ENCODE measurements around the gene UTS2.

UTS2 gene

DNA sequence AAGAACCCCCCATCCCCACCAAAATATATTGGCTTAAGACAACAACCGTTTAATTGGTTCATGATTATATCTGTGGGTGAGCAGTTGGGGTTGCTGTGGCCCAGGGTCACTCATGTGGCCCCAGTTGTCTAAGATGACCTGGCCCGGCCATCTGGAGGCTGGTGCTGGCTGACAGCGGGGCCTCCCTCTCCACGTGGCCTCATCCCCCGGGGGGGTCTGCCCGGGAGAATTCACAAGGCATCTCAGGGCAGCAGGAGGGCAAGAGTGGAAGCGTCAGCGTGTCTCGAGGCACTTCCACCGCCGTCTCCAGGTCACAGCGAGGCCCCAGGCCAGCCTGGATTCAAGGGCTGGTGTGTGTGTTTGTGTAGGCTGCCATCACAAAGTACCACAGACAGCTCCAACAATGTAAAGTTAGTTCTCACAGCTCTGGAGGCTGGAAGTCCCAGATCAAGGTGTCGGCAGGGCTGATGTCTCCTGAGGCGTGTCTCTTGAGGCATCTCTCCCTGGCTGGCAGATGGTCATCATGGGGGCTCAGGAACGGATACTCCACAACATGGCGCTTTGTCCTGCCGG is 11.0 kb upstream of the UTS2 start:
- in situ Hi-C loops (cut with MboI; ENCODE audit: low sequenced_read_pairs) = no loop called here

DNA sequence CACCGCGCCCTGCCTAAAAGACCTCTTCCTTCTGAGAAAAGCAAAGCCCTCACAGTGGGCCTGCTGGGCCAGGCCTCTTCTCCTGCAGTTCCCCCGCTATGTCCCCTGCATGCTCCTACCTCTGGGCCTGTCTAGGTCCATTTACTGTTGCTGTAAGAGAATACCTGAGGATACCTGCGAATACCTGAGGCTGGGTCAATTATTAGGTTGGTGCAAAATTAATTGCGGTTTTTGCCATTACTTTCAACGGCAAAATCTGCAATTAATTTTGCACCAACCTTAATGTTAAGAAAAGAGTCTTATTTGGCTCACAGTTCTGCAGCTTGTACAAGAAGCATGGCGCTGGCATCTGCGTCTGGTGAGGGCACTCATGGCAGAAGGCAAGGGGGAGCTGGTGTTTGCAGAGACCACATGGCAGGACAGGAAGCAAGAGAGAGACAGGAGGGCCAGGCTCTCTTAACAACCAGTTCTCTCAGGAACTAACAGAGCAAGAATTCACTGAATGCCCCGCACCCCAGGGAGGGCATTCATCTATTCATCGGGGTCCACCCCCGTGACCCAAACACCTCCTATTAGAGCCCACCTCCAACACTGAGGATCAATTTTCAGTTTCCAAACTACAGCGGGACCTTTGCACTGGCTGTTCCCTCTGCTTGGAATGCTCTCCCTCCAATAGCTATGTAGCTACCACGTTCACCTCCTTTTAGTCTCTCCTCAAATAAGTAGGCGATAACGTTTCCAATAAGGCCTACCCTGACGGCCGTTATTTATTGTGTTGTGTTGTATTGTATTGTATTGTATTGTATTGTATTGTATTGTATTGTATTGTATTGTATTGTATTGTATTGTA is 9.6 kb upstream of the UTS2 start:
- in situ Hi-C loops (cut with MboI; ENCODE audit: low sequenced_read_pairs) = no loop called here

DNA sequence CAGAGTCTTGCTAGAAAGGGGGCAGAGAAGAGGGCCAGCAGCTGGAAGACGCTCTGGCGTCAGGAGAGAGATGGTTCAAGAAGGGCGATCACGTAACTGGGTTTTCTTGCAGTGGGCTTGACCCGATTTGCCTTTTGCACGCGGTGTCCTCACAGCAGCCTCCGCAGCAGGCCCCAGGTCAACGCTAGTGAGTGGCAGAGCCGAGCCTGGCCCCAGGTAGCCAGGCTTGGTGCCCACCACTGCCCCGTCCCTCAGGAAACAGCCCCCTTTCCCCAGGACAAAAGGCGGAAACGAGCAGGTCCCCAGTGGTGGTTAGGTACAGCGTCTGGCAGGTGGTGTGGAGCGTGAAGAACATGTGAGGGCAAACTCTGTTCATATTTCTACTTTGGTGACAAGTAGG is 8.6 kb upstream of the UTS2 start:
- in situ Hi-C loops (cut with MboI; ENCODE audit: low sequenced_read_pairs) = no loop called here

DNA sequence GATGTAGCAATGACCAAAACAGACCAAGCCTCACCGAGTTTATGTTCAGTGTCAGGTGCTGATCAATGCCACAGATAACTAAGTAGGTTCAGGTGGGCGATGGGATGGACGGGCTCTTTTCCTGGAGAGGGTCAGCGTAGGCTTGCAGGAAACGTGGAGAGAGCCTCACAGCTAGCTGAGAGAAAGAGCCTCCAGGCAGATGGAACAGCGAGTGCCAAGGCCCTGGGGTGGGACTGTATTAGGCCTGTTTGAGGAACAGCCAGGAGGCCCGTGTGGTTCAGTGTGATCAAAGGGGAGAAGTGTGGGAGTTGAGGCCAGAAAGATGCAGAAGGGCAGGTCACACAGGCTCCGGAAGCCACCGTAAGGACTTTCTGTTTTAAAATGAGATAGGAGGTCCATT is 7.3 kb upstream of the UTS2 start:
- in situ Hi-C loops (cut with MboI; ENCODE audit: low sequenced_read_pairs) = no loop called here

DNA sequence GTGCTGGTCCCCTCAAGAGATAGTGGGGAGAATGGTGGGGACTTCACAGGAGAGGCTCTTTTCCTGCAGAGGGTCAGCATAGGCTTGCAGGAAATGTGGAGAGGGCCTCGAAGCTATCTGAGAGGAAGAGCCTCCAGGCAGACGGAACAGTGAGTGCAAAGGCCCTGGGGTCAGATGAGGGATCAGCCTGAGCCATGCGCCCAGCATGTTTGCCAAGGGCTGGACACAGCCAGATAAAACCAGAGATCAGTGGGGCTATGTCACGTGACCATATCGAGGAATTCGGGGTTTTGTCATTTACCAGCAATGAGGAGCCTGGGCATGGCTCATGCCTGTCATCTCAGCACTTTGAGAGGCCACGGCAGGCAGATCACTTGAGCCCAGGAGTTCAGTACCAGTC is 6.5 kb upstream of the UTS2 start:
- in situ Hi-C loops (cut with MboI; ENCODE audit: low sequenced_read_pairs) = no loop called here

DNA sequence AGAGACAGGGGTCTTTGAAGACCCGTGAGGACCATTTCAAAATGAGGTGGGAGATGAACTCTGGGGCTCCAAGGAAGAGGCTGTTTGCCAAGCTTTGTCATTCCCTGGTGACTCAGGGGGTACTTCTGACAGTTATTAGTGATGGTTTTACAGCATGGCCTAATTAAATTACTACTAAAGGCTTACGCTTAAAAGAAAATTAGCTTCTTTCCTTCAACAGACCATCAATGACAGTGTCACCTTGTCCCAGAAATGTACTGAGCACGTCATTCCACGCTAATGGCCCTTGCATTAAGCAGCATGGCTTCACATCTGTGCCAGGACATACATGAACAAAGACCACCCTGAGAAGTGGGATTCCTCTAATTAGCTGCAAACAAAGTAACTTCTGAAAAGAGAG is 5.1 kb upstream of the UTS2 start:
- in situ Hi-C loops (cut with MboI; ENCODE audit: low sequenced_read_pairs) = no loop called here

DNA sequence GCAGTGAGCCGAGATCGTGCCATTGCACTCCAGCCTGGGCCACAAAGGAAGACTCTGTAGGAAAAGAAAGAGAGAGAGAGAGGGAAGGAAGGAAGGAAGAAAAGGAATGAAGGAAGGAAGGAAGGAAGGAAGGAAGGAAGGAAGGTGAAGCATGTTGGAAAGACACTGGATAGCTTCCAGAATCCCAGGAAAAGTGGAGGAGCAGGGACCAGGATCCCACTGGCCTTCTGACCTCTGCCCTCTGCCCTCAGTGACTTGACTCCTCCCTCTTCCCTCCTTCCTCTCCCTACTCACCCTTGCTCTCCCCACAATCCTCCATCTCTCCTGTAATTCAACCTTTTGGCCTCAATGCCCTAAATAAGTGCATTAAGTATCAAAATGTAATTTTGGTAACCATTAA is 4.1 kb upstream of the UTS2 start:
- in situ Hi-C loops (cut with MboI; ENCODE audit: low sequenced_read_pairs) = no loop called here

DNA sequence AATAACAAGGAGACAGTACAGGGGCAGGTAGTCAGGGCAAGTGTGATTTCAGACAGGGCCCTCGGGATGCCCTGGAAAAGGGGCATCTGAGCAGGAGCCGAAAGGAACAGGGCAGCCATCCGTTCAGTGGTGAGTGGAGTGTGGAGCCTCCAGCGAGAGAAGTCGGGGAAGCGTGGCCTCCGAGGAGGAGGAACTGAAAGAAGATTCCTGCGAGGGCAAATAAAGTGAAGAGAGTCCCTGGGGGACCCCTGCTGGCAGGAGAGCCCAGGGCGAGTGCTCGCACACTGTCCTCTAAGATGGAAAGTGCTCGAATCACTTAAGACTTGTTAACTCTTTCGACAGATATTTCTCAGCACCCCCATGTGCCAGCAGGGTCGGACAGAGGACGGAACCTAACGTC is 3.5 kb upstream of the UTS2 start:
- in situ Hi-C loops (cut with MboI; ENCODE audit: low sequenced_read_pairs) = no loop called here

DNA sequence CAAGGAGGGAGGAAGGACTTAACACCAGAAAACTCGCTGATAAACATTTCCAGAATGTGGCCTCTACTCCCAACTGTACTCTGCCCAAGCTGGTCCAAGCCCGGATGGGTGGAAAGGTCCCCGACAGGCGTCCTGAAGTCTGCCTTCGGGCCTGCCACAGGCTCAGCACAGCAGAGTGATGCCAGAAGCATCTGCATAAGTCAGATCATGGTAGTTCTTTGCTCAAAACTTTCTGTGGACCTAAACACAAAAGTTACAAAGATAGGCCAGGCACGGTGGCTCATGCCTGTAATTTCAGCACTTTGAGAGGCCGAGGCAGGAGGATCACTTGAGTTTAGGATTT is 790 bp upstream of the UTS2 start:
- in situ Hi-C loops (cut with MboI; ENCODE audit: low sequenced_read_pairs) = no loop called here

DNA sequence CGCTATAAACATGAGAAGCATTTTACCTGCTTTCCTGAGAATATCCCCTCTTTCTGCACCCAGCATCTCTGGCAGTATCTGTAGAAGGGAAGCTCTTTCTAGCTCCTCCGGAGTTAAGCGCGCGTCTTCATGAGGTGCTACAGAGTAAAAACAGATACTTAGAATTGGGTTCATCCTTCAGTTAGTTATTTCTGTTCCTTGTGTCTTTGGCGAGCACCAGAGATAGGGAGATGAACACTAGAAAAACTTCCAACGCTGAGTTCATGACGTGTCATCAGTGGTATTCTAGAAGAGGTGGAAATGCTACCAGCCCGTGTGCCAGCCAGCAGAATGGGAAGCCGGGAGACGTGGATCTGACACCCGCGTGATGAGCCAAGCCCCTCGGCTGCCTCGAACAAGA is 2.1 kb downstream of the UTS2 start:
- in situ Hi-C loops (cut with MboI; ENCODE audit: low sequenced_read_pairs) = no loop called here

DNA sequence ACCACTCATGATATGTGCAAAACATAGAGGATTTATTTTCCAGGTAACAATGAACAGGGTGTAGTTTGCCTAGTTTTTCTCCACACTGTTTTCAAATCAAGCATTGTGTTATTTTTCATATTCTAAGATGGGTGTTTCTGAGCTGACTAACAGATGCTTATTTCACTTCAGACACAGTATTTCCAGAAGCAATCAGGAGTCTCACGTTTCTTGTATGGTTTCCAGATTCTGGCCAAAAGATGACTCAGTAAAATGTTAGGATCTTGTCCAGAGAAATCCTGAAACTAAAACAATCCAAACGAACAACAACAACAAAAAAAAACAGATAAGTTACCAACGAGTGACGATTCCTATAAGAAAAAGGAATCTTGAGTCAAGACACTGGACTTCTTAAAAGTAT is 5.3 kb downstream of the UTS2 start:
- in situ Hi-C loops (cut with MboI; ENCODE audit: low sequenced_read_pairs) = no loop called here

DNA sequence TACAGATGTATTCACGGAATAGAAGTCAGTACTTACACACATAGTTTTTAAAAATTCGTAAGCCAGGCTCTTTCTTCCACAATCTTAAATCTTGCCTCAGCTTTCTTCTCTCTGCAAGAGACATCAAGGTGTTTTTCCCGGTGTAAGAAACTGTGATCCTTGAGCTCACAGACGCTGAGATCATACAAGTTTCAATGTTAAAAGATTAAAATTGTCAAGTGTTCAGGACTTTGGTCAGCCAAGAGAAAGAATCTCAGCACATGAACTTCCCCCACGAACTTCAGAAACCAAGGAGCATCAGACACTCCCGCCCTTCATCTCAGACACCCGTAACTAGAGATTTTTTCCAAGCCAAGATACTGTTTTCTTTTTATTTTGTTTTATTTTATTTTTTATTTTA is 6.2 kb downstream of the UTS2 start:
- in situ Hi-C loops (cut with MboI; ENCODE audit: low sequenced_read_pairs) = no loop called here

DNA sequence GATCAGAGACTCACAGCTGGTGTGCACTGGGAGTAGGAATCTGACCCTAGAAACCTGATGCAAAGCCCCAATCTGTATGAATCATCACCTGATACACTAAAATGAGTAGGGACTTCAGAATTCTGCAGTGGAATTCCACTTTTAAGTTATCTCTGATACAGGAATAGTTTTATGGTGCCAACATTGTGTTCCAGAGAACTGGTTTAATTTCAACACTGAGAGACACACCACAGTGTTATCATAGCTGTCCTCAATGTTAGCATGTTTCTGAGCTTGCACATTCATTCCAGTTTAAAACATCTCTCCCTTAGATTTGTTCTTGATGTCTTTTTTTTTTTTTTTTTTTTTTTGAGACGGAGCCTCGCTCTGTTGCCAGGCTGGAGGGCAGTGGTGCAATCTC is 7.1 kb downstream of the UTS2 start:
- in situ Hi-C loops (cut with MboI; ENCODE audit: low sequenced_read_pairs) = no loop called here

DNA sequence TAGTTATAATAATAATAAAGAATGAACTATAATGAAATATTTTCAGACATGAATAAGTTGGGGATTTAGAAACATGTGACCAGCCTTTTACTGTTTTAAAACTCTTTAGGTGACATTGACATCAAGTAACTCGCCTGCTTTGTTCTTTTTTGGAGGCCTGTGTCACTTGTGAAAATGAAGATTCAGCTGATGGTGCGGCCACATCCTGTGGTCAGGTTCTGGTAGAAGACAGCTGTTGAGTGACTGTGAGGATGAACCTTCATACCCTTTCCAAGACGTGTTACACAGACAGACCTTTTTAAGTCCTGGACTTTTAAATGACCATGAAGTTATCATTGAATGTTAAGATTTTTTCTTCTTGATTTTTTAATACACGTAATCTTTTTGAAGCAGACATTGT is 10.3 kb downstream of the UTS2 start:
- in situ Hi-C loops (cut with MboI; ENCODE audit: low sequenced_read_pairs) = no loop called here

DNA sequence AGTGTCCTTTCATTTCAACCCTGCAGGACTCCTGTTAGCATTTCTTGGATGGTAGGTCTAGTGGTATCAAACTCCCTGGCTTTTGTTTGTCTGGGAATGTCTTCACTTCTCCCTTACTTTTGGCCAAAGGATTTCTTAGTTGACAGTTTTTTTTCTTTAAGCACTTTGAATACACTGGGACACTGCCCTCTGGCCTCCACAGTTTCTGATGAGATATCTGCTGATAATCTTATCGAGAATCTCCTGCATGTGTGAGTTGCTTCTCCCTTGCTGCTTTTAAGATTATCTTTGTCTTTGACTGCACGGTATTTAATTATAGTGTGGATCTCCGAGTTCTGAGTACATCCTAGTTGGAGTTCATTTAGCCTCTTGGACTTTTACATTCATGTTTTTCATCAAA is 13.3 kb downstream of the UTS2 start:
- in situ Hi-C loops (cut with MboI; ENCODE audit: low sequenced_read_pairs) = no loop called here

DNA sequence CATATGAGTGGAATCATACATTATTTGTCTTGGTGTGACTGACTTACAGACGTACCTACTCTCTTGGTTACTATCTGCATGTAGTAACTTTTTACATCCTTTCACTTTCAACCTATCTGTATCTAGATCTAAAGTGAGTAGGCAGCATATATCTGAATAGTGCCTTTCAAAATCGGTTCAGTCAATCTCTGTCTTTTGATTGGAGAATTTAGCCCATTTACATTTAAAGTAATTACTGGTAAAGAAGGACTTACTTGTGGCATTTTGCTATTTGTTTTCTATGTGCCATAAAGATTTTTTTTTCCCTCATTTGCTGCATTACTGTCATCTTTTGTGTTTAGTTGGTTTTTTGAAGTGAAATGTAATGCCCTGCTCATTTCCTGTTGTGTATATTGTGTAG is 14.2 kb downstream of the UTS2 start:
- in situ Hi-C loops (cut with MboI; ENCODE audit: low sequenced_read_pairs) = no loop called here

DNA sequence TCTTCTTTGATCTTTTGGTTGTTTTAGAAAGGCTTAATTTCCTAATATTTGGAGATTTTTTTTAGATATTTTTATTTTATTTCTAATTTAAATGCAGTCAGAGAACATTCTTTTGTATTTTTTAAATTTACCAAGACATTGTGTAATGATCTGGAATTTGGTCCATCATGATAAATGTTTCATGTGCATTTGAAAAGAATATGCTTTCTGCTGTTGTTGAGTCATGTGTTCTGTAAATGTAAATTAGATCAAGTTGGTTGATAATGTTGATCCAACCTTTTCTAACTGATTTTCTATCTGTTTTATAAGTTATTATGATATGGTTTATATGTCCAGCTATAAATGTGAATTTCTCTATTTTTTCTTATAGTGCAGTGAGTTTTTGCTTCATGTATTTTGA is 19.8 kb downstream of the UTS2 start:
- in situ Hi-C loops (cut with MboI; ENCODE audit: low sequenced_read_pairs) = no loop called here

DNA sequence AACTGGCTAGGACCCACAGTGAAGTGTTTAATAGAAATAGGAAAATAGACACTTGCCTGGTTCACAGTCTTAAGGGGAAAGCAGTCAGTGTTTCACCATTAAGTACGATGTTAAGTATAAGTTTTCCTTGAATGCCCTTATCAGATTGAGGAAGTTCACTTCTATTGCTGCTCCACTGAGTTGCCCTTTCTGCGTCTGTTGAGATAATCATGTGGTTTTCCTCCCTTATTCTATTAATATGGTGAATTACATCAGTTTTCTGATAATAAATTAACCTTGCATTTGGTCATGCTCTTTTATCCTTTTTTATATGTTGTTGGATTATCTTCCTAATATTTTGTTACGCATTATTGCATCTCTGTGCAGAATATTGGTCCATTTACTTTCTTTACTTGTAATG is 21.4 kb downstream of the UTS2 start:
- in situ Hi-C loops (cut with MboI; ENCODE audit: low sequenced_read_pairs) = no loop called here

DNA sequence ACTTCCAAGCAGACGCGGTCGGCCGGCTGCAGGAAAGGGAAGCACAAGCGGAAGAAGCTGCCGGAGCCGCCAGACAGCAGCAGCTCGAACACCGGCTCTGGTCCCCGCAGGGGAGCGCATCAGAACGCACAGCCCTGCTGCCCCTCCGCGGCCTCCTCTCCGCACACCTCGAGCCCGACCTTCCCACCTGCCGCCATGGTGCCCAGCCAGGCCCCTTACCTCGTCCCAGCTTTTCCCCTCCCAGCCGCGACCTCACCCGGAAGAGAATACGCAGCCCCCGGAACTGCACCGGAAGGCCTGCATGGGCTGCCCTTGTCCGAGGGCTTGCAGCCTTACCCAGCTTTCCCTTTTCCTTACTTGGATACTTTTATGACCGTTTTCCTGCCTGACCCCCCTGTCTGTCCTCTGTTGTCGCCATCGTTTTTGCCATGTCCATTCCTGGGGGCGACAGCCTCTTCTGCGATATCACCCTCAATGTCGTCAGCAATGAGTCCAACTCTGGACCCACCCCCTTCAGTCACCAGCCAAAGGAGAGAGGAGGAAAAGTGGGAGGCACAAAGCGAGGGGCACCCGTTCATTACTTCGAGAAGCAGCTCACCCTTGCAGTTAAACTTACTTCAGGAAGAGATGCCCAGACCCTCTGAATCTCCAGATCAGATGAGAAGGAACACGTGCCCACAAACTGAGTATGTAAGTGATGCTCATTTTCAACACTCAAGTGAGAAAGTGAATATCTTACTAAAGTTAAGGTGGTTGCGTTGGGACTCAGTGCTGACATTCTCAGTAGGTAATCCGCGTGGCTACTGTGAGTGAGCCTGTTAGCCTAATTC is 25.5 kb downstream of the UTS2 start:
- in situ Hi-C loops (cut with MboI; ENCODE audit: low sequenced_read_pairs) = no loop called here

DNA sequence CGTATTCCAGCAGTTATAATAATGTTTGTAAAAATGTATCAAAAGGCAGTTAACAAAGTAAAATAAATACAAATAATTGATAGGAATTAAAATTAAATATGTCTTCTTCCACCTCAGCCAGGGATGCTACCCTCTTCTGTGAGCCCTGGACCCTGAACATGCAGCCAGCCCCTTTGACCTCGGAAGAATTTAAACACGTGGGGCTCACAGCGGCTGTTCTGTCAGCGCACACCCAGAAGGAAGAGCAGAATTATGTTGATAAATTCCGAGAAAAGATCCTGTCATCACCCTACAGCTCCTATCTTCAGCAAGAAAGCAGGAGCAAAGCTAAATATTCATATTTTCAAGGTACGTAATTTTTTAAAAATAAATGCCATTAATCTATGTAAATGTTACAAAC is 26.5 kb downstream of the UTS2 start:
- in situ Hi-C loops (cut with MboI; ENCODE audit: low sequenced_read_pairs) = no loop called here

DNA sequence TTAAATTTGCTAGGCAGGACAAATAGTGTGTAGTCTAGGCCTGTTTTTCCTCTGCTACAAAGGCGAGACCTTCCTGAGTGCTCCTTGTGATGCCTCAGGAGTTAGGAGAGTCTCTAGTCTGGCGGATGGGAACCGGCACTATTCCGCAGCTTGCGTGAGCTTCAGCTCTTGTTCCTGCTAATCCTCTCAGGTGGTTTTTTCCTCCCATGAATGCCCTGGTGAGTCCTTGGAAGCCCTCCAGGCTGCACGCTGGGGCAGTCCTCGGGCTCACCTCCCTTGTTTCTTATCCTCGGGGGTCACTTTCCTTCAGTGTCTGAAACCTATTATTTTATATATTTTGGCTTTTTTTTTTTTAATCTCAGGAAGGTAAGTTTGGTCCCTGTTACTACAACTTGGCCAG is 28.2 kb downstream of the UTS2 start:
- in situ Hi-C loops (cut with MboI; ENCODE audit: low sequenced_read_pairs) = no loop called here

DNA sequence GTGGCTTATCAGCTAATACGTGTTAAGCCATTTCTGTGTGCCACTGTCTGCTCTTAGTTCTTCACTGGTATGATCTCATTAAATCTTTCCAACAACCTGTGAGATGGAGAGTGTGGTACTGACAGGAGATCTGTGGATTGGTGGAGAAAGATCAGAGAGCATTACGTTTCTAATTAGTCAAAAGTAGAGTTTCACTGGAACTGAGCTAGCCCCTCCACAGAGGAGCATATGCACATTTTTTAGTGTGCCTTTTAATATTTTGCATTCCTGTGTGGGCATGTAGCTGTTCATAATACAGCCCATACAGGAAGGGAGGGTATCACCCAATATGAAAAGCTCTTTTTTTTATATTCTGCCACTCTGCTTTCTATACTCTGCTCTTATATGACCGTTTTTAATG is 31.6 kb downstream of the UTS2 start:
- in situ Hi-C loops (cut with MboI; ENCODE audit: low sequenced_read_pairs) = no loop called here
